DMS 273 (cell line): ENCODE measurements around the gene POLR1C.
"Not testable (repeated sequence)": the region's sequence is repeated elsewhere in the genome, so short reads cannot be mapped to it uniquely, and the experiment has no call there.

ENCODE experiments used
- DNase-seq: peaks from one replicate; lab custom pipeline; 2025; ENCODE audit not compliant: unreplicated experiment; lab: John Stamatoyannopoulos, UW

The POLR1C gene

DNA sequence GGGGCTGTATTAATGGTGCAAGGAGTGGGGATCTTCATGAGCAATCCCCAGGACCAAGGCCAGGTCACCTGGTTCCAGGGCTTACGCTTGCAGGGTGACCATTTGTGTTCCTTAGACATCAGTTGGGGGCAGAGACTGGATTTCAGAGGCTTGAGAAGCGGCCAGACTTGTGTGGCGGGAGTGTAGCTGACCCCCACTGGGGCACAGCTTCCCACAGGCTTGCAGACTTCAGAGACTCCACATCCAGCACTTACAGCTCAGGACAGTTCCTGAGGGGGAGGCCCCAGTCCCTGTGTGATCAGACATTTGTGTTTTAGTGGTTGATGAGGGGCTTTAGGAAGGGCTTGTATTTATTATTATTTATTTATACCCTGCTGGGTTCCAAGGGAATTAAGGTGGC lies 24.2 kb upstream of the POLR1C start:
- no peak for DNase-seq

DNA sequence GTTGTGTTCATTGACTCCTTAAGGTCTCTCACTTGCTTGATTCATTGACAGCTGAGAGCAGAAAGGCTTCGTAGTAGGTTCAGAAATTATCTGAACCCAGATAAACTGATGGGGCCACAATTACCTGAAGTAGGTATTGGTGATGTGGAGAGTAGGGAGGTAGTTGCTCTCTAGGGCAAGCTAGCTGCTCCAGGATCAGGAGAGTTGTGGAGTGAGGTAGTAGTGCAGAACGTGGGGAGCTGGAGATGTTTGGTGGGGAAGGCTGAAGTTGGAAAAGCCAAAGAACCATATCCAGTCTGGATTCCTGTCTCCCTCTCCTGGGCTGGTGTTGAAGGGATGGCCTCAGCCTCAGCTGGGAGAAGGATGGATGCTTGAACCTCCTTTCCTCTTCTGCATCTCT lies 23.7 kb upstream of the POLR1C start:
- no peak for DNase-seq

DNA sequence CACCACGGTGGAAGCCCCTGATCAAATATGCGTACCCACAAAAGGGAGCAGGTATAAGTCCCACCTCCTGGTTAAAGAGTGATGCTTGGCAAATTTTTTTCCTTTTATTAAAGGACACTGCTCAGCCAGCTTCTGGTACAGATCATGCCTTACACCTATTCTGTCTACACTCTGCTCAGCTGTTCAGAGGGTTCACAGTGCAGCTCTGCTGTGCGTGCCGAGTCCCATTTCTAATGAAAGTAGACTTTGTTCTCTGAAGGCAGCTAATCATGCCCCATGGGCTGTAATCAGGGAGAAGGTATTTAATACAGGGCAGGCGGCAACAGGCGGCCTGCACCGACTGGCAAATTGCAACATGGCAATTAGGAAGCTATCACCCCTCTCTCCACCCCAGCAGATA lies 23.1 kb upstream of the POLR1C start:
- no peak for DNase-seq

DNA sequence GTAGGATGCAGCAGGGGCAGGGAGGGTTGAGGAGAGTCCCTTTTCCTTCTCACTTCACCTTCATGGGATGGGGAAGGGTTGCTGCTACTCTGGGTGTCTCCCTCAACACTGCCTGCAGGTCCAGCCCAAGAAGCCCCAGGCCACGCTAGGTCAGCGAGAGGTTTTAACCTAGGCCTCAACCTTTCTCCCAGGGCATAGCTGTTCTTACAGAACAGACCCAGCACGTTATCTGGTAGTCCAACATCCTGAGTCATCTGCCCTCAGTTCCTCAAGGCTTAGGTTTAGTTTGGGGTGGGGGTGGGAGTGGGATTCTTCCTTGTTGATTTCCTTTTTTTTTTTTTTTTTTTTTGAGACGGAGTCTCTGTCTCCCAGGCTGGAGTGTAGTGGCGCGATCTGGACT lies 22.6 kb upstream of the POLR1C start:
- DNase-seq, result no peak

DNA sequence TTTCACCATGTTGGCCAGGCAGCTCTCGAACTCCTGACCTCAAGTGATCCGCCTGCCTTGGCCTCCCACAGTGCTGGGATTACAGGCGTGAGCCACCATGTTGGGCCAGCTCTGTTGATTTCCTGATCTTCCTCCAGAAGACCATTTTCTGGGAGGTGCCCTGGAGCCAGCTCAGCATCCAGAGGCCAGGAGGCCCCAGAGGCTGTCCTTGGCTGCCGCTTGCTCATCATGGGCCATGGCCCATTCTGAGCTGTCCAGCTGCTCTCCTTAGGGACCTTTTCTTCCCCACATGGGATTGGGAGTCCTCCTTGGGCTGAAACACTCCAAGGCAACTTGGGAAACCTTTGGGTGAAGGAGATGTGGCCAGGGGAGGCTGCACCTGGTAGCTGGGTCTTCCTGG lies 22.1 kb upstream of the POLR1C start:
- no peak for DNase-seq

DNA sequence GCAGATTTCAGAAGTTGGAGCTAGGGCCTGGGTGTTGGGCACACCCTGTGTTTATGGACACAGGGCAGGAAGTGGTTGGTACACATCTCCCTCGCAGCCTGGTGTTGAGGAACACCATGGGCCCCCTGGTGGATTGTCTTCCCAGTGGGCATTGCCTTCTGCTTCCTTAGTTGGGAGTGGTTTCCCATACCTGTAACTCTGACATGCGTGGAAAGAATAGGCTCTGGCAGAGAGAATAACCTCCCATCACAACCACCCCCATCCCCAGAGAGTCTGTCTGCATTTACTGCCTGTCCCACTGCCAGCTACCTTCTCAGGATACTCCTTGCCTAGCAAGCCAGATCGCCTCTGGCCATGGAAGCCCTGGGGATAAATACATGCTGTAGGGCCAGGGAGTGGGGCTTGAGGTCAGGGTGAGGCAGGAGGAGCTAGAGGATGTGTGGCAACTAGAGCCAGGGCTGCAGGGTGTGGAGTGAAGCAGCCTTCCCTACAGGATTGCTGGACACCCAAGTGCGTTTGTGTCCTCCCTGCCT lies 21.4 kb upstream of the POLR1C start:
- DNase-seq, result peak; percentile 53

DNA sequence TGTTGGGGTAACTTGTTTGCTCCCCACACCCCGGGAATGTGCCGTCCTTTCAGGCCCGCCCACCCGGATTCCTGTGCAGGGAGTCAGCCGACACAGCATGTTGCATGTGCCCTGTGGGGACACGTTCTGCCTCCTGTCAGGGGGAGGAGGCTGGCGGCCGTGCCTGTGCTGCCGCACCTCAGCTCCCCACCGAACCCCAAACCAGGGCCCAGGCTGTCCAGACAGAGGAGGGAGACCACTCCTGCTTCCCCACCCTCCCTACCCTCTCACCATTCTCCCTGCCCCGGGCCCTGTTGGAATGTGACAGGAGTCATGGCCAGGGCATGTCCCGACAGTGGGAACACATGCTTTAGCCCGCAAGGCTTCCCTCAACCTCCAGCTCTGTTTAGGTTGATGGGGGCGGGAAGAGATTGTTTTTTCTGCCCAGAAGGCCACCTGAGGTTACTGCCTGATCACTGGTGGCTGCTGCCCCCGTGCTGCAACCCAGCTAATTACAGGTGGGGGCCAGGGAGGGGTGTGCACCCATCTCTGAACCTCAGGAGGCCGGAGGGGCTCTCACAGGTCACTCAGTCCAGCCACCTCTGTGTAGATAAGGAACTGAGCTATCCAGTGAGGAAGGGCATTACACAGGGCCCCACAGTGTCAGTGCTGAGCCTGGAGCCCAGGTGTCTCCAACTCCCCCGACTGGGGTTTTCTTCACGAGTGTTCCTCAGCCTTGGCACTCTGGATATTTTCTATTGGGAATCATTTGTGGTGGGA lies 20.3 kb upstream of the POLR1C start:
- peak; percentile 80 for DNase-seq

DNA sequence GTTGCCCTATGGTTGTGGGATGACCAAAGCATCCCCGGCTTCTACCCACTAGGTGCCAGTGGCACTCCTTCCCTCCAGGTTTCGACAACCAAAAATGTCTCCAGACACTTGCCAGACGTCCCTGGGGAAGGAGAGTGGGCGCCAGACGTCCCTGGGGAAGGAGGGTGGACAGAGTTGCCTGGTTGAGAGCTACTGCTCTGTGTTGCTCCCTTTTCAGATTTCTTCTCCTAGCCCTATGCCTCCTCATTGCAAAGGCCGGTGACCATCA lies 19.8 kb upstream of the POLR1C start:
- no peak for DNase-seq

DNA sequence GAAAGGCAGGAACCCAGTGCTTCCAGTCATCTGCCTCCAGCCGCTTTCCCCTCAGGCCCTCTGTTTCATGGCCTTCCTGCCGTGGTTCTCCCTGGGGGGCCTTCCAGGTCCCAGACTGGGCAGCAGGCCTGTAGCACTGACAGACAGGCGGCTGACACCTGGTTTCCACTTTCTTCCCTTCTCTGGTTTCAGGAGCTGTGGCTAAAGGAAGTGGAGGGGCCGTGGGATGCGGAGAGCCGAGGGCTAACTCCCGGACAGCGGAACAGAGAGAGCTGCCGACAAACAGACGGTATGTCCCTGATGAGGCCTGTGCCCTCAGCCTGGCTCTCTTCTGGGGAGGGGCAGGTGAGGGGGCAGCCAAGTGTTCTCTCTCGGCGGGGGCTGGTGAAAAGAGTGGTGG lies 19.2 kb upstream of the POLR1C start:
- no peak for DNase-seq

DNA sequence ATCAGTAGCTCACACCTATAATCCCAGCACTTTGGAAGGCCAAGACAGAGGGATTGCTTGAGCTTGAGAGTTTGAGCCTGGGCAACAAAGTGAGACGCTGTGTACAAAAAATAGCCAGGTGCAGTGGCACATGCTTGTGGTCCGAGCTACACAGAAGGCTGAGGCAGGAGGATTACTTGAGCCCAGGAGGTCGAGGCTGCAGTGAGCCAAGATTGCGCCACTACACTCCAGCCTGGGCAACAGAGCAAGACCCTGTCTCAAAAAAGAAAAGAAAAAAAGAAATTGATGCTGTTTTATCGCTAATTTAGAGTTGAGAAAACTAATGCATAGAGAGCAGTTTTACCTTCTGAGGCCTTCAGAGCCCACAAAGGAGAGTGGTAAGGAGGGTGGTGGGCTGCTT lies 18.6 kb upstream of the POLR1C start:
- DNase-seq, result not testable (repeated sequence)

DNA sequence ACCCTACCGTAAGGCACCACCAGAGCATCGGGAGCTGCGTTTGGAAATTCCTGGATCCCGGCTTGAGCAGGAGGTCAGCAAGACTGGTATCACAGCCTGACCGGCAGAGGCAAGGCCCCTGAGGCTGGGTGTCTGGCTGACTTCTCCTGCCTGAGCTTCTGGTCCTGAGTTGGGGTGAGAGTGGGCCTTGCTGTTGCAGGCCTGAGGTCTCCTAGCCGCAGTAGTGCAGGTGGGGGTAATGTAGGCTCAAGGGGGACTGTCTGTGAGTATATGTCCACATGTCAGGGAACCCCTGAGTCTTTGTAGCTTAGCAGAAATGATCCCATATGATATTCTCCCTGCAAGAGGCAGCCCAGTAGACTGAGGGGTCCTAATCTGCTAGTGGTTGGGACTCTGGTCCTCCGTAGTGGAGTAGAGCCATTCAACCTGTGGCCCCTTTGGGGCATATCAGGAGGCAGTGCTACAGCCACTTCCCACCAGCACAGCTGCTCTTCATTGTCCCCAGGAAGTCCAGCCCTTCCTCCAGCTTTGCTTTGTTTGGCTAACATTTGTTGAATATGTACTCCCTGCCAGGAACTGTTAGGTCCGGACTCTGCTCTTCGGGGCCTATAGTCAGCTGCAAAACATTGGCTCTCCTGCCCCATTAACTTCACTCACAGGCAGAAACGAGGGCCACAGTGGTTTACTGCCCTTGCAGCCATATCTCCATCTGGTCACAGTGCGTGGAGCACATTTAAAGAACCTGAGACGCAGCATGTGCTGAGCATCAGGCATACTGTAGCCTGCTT lies 17.7 kb upstream of the POLR1C start:
- no peak for DNase-seq

DNA sequence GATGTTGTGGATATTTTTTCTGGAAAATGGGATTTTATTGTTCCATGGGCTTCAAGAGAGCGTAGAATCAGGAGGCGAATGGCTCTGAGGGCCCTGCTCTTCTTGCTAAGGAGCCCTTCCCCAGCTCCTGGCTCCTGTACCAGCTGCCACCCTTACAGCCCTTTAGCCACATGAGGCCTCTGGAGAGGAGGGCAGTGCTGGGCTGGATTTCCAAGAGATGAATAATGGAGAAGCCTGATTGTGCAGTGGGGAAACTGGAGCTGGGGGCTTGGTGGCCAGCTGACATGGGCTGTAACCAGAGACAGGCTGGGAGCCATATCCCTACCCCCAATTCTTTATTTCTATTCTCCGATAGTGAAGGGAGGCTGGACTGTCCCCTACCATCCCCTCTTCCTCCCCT lies 16.0 kb upstream of the POLR1C start:
- no peak for DNase-seq

DNA sequence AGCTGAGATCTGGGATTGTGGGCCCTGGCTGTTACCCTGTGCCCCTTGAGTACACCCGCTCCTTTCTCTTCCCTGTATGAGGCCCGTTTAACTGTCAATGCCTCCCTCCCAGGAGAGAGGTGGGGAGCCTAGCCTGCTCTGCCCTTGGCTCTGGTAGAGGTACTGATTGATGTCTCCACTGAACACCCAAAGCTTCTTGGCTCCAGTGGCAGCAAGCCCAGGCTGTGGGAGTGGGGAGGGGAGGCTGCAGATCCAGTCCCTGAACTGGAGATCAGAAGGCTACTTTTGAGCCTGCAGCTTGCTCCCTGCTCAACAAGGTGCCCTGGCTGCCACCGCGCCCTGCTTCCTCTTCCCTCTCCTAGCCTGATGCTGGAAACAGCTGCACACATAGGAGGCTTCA lies 14.2 kb upstream of the POLR1C start:
- no peak for DNase-seq

DNA sequence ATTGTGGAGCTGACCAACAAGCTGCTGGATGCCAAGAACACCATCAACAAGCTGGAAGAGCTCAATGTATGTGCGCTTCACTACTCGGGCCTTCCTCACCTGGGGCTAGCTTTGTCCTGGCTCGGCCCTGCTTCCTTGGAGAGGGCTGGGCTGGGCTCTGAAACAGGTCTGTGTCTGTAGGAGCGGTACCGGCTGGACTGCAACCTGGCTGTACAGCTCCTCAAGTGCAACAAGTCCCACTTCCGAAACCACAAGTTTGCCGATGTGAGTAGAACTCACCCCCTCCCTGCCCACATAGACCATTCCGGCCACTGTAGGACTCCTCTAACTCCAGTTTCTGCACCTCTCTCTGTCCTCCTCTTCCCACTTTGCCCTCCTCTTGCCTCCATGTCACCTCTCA lies 13.4 kb upstream of the POLR1C start:
- no peak for DNase-seq

DNA sequence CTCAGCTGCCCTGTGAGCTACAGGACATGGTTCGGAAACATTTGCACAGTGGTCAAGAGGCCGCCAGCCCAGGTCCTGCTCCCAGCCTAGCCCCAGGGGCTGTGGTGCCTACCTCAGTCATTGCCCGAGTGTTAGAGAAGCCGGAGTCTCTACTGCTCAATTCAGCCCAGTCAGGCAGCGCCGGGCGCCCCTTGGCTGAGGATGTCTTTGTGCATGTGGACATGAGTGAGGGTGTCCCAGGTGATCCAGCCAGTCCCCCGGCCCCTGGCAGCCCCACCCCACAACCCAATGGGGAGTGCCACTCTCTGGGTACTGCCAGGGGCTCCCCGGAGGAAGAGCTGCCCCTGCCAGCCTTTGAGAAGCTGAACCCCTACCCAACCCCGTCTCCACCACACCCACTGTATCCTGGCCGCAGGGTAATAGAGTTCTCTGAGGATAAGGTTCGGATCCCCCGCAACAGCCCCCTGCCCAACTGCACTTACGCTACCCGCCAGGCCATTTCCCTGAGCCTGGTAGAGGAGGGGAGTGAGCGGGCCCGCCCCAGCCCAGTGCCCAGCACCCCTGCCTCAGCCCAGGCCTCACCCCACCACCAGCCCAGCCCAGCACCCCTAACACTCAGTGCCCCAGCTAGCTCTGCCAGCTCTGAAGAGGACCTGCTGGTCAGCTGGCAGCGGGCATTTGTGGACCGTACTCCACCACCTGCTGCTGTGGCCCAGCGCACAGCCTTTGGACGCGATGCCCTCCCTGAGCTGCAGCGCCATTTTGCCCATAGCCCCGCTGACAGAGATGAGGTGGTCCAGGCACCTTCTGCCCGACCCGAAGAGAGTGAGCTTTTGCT lies 11.9 kb upstream of the POLR1C start:
- DNase-seq, result no peak

DNA sequence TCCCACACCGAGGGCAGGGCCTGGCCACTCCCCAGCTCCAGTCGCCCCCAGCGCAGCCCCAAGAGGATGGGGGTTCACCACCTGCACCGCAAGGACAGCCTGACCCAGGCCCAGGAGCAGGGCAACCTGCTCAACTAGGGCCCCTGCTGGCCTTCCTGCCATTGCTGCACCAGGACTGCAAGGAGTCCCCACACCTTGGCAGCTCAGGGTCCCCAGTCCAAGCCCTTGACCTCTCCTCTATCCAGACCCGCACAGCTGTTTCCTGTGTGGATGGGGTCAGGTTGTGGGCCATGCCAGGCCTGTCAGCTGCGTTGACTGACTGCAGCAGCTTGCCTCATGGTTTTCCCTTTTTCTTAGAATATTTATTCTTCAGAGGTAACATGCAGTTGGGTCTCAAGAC lies 11.2 kb upstream of the POLR1C start:
- DNase-seq, result no peak

DNA sequence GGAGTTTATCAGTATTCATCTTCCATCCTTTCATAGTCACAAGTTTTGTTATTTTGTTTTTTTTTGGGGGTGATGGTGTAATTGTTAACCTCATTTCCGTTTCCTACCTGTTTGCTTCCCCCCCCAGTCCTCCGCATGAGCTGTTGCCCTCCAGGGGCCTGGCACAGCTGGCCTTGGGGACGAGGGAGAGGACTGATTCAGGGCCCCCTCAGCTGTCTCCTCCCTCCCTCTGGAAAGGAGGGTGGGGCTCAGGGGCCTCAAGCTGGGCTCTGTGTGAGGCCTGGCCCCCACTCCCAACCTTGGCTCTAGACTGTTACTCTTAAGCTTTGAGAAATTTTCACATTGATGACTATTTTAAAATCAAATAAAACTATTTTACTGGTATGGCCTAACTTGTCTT lies 10.7 kb upstream of the POLR1C start:
- DNase-seq, result no peak

DNA sequence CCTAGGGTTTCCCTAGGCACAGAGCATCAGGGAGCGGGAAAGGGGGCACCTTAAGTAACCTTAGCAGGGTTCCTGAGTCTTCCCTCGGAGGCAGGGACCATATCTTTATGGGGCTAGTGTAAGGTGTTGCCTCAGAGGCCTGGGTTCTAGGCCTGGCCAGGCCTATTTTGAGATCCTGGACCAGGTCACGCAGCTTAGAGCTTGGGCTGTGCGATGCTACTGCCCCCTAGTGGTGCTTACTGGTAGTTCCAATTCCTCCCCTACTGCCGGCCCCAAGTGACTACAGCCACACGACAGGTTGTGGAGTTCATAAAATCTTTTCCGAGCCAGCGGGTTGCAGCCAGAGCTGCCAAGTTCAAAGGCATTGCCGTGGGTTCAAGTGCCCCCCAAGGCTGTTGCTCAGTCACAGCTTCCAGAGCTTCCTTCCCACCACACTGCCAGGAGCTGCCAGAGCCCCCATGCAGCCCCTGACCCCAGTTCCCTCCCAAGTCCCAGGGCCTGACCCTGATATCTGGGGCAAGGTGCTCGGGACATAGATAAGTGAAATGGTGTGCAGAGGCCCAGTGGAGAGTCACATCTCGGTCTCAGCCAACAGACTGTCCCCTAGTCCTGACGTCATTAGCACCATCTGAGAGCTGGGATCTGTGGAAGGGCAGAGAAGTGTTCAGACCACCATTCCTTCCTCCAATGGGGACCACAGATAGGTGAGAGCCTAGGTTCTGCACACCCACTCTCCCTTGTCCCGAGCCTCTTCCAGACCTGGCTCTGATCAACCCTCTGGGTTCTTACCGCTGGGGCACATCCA lies 10.0 kb upstream of the POLR1C start:
- peak; percentile 93 for DNase-seq

DNA sequence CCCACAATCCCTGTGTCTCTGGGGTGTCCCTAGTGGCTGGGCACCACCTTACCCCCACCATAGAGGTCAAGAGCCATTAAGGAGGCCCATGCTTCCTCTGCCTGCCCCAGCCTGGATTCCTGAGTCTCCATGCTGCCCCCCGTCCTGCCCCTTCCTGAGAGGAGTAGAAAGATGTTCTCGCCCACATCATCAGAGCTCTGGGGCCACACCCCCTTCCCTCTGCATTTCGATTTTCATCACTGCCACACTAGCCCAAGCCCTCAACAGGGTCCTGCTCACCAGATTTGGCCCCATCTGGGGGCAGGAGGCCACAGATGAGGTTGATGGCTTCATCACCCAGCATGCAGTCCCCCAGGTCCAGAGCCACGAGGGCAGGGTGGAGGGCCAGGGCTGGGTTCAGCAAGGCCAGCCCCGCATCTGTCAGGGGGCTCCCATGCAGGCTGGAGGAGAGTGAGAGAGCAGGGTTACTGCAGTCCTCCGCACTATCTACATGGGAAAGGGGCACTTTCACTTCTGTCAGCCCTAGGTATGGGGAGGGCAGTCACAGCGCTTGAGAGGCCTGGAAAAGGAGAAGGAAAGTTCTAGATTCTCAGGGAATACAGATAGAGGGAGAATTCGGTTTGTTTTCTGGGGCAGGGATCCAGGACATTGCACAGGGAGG lies 8.3 kb upstream of the POLR1C start:
- DNase-seq, result no peak
